NCI-H460 (cell line): Measurements from ENCODE around the gene APBA1. TPM values are rescaled to one million over a fixed set of nuclear protein-coding genes. Genes with fewer than 3 reads are reported as not detected.
A peak's percentile ranks its signal among the peaks of the same experiment; 100 is the strongest.

Experiments used
- DNase-seq: peaks from one replicate; pipeline ENCODE4 v3.0.0-alpha.2; 2016; ENCODE audit warnings: low read depth; ENCODE audit errors: extremely low read depth
- polyA plus RNA-seq: library from polyadenylated mRNA; depleted of rRNA; stranded (reverse); fragments of >200 nt; gene quantifications from 2 replicates; pipeline ENCODE4 v1.2.3, GENCODE V29; 2014; cell fraction: nucleus; rRNA removed
- total RNA-seq: library from RNA; depleted of rRNA; stranded (reverse); fragments of >200 nt; shearing (Covaris generic); gene quantifications from 2 replicates; pipeline ENCODE4 v1.2.3, GENCODE V29; 2014; rRNA removed

APBA1 gene
- total RNA-seq, result 0.03 and 0.05 TPM in 2 replicates
- polyA plus RNA-seq, result 0.24 TPM in 1 of 2 replicates, not detected in the other

- DNase-seq, result peak; percentile 23
Measured at GRCh38 chr9:69671879-69672595, at the start of gene APBA1. APBA1 (minus strand) TSS chr9:69672371.

- no peak for DNase-seq
Measured at GRCh38 chr9:69719983-69720382, 47.8 kb upstream of the APBA1 start.

GRCh38 chr9:69719367-69719766 is 47.2 kb upstream of the APBA1 start:
- no peak for DNase-seq

GRCh38 chr9:69718218-69718617 is 46.0 kb upstream of the APBA1 start:
- no peak for DNase-seq

GRCh38 chr9:69715825-69716224 is 43.7 kb upstream of the APBA1 start:
- no peak for DNase-seq

GRCh38 chr9:69715096-69715495 is 42.9 kb upstream of the APBA1 start:
- DNase-seq, result no peak

- no peak for DNase-seq
Measured at GRCh38 chr9:69697475-69697874, 25.3 kb upstream of the APBA1 start.

- no peak for DNase-seq
Measured at GRCh38 chr9:69696802-69697201, 24.6 kb upstream of the APBA1 start.

- DNase-seq, result no peak
Measured at GRCh38 chr9:69689991-69690538, 17.9 kb upstream of the APBA1 start.

GRCh38 chr9:69683927-69684326 is 11.8 kb upstream of the APBA1 start:
- no peak for DNase-seq

GRCh38 chr9:69678843-69679538 is 6.8 kb upstream of the APBA1 start:
- no peak for DNase-seq

- no peak for DNase-seq
Measured at GRCh38 chr9:69677931-69678330, 5.8 kb upstream of the APBA1 start.

- DNase-seq, result no peak
Measured at GRCh38 chr9:69675563-69675962, 3.4 kb upstream of the APBA1 start.

GRCh38 chr9:69674716-69675438 is 2.7 kb upstream of the APBA1 start:
- DNase-seq, result no peak

GRCh38 chr9:69674112-69674685 is 2.0 kb upstream of the APBA1 start:
- no peak for DNase-seq

- no peak for DNase-seq
Measured at GRCh38 chr9:69673311-69673640, 1.1 kb upstream of the APBA1 start.

GRCh38 chr9:69672596-69673310 is 582 bp upstream of the APBA1 start:
- DNase-seq, result peak; percentile 74

GRCh38 chr9:69671311-69671878 is 776 bp downstream of the APBA1 start:
- DNase-seq, result no peak

GRCh38 chr9:69667306-69667705 is 4.9 kb downstream of the APBA1 start:
- no peak for DNase-seq

- no peak for DNase-seq
Measured at GRCh38 chr9:69660304-69660703, 11.9 kb downstream of the APBA1 start.
